HG02981 (cell line): ENCODE measurements around the gene CCHCR1.
"Not testable (repeated sequence)": the region's sequence is repeated elsewhere in the genome, so short reads cannot be mapped to it uniquely, and the experiment has no call there.

Experiments
- ATAC-seq: cut with Tn5 transposase; IDR thresholded peaks from one replicate; pipeline ENCODE4 v1.9.1; 2021; ENCODE audit warnings: mild to moderate bottlenecking, moderate library complexity; ENCODE audit not compliant: unreplicated experiment

Gene CCHCR1

DNA sequence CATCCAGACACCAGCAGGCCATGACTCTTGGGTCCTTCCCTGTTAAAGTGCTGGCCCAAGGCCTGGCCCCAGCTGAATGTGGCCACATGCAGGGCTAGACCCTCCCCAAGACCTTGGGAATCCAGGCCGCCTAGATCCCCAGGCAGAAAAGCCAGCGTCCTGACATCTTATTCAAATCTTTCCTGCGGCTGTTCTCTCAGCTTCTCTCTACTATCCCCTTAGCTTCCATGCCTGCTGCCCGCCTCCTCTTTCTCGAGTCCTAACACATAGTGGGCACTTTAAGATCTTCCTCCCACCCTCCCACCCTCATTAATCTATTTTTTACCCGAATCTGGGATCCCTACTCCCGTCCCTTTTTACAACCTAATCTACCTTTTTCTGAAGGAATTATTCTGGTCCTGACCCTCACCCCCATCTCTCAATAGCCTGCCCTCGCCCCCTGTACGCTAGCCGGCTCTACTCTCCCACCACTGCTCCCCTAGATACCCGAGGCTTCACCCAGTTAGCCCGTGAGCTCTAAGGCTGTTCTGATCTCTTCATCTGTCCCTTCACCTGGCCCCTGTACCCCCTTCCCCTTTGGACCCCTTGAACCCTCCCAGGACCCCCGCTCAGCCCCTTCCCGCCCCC lies at the start of gene CCHCR1:
TSS of gene CCHCR1 (minus strand) at position 290 of the 627 bp plus-strand sequence. CDS start at position 88, 202 bp downstream.
- no peak for ATAC-seq

DNA sequence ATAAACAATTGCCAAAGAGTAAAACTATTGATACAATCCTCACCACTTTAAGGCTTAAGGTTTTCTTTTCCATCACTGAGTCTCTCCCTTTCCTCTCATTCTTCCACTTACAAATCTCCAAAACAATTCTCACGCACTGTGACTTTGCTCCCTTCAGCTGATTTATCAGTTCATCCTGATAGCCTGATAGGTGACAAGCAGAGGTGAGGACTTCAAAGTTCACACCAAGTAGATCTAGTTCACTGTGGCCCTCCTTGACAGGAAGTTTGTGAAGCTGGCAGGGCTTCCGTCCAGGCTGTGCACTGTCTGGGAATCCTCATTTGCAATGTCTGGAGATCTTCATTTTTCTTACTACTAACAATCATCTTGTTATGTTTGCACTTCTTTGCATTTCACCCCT lies 48.0 kb upstream of the CCHCR1 start:
- no peak for ATAC-seq

DNA sequence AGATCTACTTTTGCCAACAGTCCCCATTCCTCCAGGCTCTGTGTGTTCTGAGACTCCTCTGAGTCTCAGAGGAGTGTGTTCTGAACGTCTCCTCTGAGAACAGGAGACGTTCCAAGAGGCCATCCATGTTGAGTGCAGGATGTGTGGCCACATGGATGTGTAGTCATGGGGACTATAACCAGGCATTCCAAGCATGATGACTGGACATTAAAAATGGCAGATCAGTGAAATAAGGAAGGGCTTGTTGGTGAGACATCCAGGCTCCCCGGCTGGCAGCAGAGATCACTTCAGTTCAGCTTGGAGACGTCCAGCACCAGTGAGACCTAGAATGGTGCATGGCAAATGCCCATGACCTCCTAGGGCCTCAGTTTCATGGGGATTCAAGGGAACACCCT lies 47.1 kb upstream of the CCHCR1 start:
- ATAC-seq: no peak

DNA sequence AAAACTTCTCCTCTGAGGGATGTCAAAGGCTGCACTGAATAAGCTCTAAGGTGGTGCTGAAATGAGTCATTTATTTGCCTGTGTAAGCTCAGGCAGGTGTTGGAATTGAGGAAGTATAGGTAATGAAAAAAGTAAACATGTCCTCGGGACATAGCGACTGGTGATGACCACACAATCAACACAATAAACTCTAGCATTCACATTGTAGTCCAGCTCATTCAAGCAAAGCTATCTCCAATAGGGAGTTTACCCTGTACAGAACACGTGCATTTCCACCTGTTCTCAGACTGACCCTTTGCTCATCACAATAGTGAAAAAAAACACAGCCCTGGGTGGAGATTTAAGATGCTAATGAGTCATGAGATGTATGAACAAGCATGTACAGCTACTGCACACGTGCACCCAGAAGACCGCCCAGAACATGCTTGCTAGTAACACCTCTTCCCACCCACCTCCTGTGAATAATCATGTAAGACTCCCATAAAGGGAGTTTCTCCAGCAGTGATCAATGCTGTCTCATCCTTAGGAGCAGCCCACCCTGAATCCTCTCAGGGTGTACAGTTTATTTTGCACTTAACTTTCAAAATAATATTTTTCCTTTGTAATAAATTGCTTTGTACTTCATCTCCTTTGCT lies 45.9 kb upstream of the CCHCR1 start:
- ATAC-seq: peak; percentile 56

- ATAC-seq: no peak
Measured at GRCh38 chr6:31202259-31203166, 44.9 kb upstream of the CCHCR1 start.

DNA sequence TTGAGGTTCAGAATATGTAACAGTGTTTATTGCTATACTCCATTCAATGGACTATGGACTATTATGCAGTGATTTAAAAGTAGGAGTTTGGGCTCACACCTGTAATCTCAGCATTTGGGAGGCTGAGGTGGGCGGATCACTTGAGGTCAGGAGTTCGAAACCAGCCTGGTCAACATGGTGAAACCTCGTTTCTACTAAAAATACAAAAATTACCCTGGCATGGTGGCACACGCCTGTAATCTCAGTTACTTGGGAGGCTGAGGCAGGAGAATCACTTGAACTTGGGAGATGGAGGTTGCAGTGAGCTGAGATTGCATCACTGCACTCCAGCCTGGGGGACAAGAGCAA lies 41.5 kb upstream of the CCHCR1 start:
- ATAC-seq: not testable (repeated sequence)

GRCh38 chr6:31197559-31198305 lies 40.1 kb upstream of the CCHCR1 start:
- ATAC-seq: peak; percentile 69

DNA sequence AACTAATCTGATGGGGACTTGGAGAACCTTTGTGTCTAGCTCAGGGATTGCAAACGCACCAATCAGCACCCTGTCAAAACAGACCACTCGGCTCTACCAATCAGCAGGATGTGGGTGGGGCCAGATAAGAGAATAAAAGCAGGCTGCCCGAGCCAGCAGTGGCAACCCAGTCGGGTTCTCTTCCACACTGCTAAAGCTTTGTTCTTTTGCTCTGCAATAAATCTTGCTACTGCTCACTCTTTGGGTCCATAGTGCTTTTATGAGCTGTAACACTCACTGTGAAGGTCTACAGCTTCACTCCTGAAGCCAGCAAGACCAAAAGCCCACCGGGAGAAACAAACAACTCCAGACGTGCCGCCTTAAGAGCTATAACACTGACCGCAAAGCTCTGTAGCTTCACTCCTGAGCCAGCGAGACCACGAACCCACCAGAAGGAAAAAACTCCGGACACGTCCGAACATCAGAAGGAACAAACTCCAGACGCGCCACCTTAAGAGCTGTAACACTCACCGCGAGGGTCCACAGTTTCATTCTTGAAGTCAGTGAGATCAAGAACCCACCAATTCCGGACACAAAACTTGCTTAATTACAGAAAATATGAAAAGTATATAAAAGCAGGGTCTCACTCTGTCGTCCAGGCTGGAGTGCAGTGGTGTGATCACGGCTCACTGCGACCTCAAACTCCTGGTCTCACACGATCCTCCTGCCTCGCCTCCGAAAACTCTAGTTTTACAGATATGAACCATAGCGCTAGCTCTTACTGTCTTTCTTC lies 38.8 kb upstream of the CCHCR1 start:
- not testable (repeated sequence) for ATAC-seq

DNA sequence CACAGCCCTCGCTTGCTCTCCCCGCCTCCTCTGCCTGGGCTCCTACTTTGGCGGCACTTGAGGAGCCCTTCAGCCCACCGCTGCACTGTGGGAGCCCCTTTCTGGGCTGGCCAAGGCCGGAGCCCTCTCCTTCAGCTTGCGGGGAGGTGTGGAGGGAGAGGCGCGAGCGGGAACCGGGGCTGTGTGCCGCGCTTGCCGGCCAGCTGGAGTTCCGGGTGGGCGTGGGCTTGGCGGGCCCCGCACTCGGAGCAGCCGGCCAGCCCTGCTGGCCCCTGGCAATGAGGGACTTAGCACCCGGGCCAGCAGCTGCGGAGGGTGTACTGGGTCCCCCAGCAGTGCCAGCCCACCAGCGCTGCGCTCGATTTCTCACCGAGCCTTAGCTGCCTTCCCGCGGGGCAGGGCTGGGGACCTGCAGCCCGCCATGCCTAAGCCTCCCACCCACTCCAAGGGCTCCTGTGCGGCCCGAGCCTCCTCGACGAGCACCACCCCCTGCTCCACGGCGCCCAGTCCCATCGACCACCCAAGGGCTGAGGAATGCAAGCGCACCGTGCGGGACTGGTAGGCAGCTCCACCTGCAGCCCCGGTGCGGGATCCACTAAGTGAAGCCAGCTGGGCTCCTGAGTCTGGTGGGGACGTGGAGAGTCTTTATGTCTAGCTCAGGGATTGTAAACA lies 37.8 kb upstream of the CCHCR1 start:
- ATAC-seq: not testable (repeated sequence)

DNA sequence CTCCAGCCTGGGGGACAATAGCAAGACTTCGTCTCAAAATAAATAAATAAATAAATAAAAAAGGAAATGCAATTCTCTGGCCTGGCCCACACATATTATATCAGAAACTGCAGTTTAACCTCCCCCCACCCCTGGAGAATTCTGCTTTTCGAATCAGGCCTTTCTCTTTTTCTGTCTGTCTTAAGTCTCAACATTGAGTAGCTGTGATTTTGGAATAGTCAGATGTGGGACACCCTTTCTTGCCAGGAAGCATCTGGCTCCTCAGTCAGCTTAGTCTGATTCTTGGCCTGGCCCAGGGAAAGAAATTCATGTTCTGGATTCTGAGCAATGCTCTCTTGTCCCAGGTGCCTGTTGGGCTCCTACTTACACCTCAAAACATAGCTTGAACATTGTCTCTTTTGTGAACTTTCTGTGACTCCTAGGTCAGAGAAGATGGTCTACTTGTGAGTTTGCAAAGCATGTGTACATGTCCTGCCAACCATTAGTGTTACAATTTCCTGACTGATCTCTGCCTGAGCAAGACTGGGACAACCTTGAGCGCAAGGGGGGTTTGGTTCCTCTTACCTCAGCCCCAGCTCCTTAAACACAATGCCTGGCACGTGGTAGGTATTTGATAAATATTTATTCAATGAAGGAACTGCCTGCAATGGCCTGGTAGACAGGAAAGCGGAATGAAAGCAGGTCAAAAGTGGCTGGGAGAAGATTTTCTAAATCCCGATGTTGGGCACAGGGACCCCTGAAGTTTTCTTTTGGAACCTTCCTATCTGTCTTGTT lies 36.6 kb upstream of the CCHCR1 start:
- ATAC-seq: no peak

GRCh38 chr6:31193206-31193605 lies 35.6 kb upstream of the CCHCR1 start:
- ATAC-seq: no peak

DNA sequence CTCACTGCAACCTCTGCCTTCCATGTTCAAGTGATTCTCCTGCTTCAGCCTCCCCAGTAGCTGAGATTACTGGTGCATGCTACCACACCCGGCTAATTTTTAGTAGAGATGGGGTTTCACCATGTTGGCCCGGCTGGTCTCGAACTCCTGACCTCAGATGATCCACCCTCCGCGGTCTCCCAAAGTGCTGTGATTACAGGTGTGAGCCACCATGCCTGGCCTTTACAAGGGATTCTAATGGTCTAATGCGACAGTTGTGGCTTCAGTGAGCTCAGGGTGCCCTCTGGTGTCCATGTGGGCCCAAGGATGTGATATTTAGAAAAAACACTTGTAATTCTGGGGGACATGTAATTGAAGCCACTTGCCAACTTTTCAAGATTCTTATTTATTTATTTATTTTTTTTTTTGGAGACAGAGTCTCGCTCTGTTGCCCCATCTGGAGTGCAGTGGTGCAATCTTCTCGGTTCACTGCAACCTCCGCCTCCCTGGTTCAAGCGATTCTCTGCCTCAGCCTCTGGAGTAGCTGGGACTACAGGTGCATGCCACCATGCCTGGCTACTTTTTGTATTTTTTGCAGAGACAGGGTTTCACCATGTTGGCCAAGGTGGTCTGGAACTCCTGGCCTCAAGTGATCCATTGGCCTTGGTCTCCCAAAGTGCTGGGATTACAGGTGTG lies 35.0 kb upstream of the CCHCR1 start:
- not testable (repeated sequence) for ATAC-seq

DNA sequence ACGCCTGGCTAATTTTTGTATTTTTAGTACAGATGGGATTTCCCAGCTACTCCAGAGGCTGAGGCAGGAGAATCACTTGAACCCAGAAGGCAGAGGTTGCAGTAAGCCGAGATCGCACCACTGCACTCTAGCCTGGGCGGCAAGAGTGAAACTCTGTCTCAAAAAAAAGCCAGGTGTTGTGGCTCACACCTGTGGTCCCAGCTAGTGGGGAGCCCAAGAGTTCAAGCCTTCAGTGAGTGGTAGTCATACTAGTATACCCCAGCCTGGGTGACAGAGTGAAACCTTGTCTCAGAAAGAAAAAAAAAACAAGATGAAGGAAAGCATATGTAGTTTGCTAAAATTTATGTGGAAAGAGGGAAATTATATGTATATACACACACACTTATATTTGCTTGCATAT lies 32.9 kb upstream of the CCHCR1 start:
- no peak for ATAC-seq

GRCh38 chr6:31189223-31189622 lies 31.6 kb upstream of the CCHCR1 start:
- ATAC-seq: not testable (repeated sequence)

DNA sequence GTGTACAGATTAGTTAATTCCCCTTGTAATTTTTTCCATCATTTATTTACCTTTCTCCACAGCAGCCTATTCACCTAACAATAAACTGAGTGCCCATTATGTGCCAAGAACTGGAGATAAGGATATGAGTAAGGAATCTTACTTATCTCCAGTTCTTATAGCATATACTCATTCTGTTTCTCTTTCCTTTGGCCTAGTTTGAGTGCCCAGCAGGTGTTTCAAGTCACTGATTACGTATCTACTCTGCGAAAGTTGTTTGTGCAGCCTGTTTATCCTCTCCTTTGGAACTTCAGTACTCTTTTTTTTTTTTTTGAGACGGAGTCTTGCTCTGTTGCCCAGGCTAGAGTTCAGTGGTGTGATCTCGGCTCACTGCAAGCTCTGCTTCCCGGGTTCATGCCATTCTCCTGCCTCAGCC lies 30.2 kb upstream of the CCHCR1 start:
- ATAC-seq: no peak

- ATAC-seq: no peak
Measured at GRCh38 chr6:31186052-31186734, 28.6 kb upstream of the CCHCR1 start.

- ATAC-seq: not testable (repeated sequence)
Measured at GRCh38 chr6:31185695-31186051, 28.1 kb upstream of the CCHCR1 start.

DNA sequence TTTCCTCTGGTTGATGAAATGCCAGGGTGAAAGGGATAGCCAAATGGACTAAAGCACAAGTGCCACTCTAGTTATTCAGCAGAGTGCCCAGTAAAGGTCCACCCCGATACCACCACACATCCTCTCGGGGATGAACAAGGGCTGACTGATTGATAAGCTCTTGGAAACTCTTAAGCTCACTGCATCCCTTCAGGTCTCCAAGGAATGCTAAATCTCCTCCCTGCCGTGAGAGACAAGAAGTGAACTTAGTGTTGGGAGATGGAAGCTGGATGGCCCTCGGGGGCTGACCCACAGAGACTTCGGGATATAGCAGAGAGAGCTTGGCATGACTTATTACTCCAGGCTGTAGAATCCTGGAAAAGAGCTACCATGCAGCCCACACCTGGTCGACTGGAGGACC lies 26.3 kb upstream of the CCHCR1 start:
- not testable (repeated sequence) for ATAC-seq
